AG04449 (cell line): ENCODE data around the gene SLC49A3.
"Not testable (repeated sequence)": the region's sequence is repeated elsewhere in the genome, so short reads cannot be mapped to it uniquely, and the experiment has no call there.

ENCODE experiments used
- CTCF ChIA-PET: fragments of 350-600 bp; formaldehyde crosslinking; extraction: SDS; loops from one replicate; lab custom pipeline; 2021; ENCODE audit warnings: antibody characterized with exemption; lab: Yijun Ruan, JAX
- POLR2A ChIA-PET: fragments of 400-600, 350-600 bp; formaldehyde crosslinking; extraction: SDS; loops from one replicate; lab custom pipeline; 2020; ENCODE audit warnings: antibody characterized with exemption, inconsistent platforms; lab: Yijun Ruan, JAX
- DNase-seq: peaks from one replicate; pipeline ENCODE4 v3.0.0-alpha.2; 2010; ENCODE audit warnings: low read depth, low spot score
- H3K4me3 ChIP-seq: 2 replicates; pipeline ENCODE4 v1.5.1; 2011; ENCODE audit warnings: low read depth, mild to moderate bottlenecking, control low read depth, low read length
- TF ChIP-seq, protein P1 (sequence below): IDR thresholded peaks from one replicate; pipeline ENCODE4 v1.5.1; 2011; ENCODE audit warnings: mild to moderate bottlenecking, moderate library complexity, low read length, control low read depth, inconsistent platforms; ENCODE audit not compliant: insufficient read depth; ENCODE audit errors: missing control alignments

Gene SLC49A3

DNA sequence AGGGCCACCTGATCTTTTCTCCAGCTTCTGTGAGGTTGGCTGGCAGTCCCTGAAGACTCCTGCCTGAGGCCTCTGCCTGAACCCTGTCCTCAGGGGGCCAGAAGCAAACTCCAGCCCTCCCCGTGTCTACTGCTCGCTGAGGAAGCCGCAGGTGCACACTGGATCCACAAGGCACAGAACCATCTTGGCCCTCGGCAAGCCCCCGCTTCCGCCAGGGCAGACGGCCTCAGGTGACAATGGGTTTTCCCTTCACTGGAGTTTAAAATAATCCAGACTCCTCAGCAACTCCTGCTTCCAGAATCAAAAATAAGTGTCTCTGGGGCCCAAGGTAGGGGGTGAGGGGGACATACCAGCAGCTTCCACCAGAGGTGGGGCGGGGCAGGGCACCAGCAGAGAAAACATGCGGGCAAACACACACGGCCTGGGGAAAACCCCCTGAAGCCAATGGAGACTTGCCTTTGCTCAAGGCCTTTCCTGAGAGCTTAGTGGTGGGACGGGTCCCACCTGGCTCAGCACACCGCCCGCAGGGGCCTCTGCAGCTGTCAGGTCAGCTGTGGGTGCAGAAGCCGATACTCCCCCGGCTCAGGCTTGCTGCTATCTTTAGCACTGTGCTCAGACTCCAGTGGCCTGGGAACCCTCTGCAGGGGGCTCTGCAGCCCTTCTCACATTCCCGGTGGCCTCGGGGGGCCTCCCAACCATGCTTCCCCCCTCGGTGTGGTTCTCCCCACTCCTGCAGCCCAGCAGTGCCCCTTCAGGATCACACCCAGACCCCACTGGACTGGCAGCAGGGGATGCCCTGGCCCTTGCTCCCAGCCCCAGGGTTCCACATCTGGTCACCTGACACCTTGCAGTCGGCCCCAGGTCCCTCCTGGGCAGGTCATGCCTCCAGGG lies 12.7 kb downstream of the SLC49A3 start:
- ChIA-PET CTCF (interaction anchor here (1.4 to 3.2 kb wide), 2 partner anchors 8 to 10 kb away, joined by 6 to 25 read pairs; no protein-coding TSS in a partner anchor), POLR2A (no interaction called here)
- TF ChIP-seq, protein P1, sequence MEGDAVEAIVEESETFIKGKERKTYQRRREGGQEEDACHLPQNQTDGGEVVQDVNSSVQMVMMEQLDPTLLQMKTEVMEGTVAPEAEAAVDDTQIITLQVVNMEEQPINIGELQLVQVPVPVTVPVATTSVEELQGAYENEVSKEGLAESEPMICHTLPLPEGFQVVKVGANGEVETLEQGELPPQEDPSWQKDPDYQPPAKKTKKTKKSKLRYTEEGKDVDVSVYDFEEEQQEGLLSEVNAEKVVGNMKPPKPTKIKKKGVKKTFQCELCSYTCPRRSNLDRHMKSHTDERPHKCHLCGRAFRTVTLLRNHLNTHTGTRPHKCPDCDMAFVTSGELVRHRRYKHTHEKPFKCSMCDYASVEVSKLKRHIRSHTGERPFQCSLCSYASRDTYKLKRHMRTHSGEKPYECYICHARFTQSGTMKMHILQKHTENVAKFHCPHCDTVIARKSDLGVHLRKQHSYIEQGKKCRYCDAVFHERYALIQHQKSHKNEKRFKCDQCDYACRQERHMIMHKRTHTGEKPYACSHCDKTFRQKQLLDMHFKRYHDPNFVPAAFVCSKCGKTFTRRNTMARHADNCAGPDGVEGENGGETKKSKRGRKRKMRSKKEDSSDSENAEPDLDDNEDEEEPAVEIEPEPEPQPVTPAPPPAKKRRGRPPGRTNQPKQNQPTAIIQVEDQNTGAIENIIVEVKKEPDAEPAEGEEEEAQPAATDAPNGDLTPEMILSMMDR, result no peak
- H3K4me3 ChIP-seq, result no peak overlapping the region; the same call in 1 of the 2 replicates
- DNase-seq, result no peak

- H3K4me3 ChIP-seq, result peak overlapping the region; percentile 82
- no peak for DNase-seq
- ChIA-PET CTCF (interaction anchor here (1.4 to 3.2 kb wide), 4 partner anchors 9 to 13 kb away, joined by 6 to 25 read pairs (median 10); no protein-coding TSS in a partner anchor), POLR2A (no interaction called here)
- TF ChIP-seq, protein P1, result no peak
Observed at GRCh38 chr4:675036-675882, 13.7 kb downstream of the SLC49A3 start.

- CTCF ChIA-PET, result interaction anchor here (0.6 to 3.2 kb wide), 5 partner anchors 10 to 135 kb away, joined by 3 to 25 read pairs (median 6); no protein-coding TSS in a partner anchor
- POLR2A ChIA-PET, result interaction anchor here (0.6 to 1.0 kb wide), 2 partner anchors 10 to 201 kb away, joined by 3 read pairs; no protein-coding TSS in a partner anchor
- TF ChIP-seq, protein P1, result peak; percentile 93
- H3K4me3 ChIP-seq, result peak within 1 kb of the TSS; percentile 82
- peak; percentile 49 for DNase-seq
Observed at GRCh38 chr4:674172-675035, 14.5 kb downstream of the SLC49A3 start, which contains the start of the genes ATP5ME and MYL5. ATP5ME (minus strand) TSS chr4:674276; CDS start chr4:674247, 29 bp downstream. MYL5 (plus strand) TSS chr4:674542; CDS start chr4:678027, 3,485 bp downstream.

- no peak for DNase-seq
- H3K4me3 ChIP-seq, result peak overlapping the region; percentile 73
- TF ChIP-seq, protein P1, result no peak
- ChIA-PET CTCF (interaction anchor here (0.6 to 3.2 kb wide), 5 partner anchors 9 to 135 kb away, joined by 3 to 25 read pairs (median 6); no protein-coding TSS in a partner anchor), POLR2A (interaction anchor here (1.0 kb wide), 1 partner anchor 200 kb away, joined by 3 read pairs; no protein-coding TSS in a partner anchor)
Observed at GRCh38 chr4:673349-674091, 15.4 kb downstream of the SLC49A3 start.

DNA sequence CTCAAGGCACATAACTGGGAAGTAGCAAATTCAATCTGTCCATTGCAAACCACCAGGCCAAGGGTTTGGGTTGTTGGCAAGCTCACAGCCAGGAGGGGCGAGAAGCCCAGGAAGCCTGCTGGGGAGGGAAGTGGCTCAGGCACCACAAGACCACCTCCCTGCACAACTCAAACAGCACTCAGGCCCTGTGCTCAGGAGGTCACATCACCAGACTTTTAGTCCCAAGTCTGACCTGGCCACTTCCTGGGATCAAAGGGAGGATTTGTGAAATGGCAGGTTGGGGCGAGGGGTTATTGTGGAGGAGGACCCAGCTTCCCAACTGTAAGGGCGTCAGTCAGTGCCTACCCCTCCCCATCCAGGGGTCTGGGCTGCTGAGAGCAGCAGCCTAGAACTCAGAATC lies 17.2 kb downstream of the SLC49A3 start:
- CTCF ChIA-PET, result interaction anchor here (1.6 kb wide), 1 partner anchor 13 kb away, joined by 4 read pairs; no protein-coding TSS in a partner anchor
- POLR2A ChIA-PET, result no interaction called here
- no peak overlapping the region for H3K4me3 ChIP-seq
- no peak for DNase-seq
- TF ChIP-seq, protein P1, result no peak

- CTCF ChIA-PET, DNase-seq, POLR2A ChIA-PET, H3K4me3 ChIP-seq: not testable (repeated sequence)
Observed at GRCh38 chr4:669806-670559, 19.0 kb downstream of the SLC49A3 start.

DNA sequence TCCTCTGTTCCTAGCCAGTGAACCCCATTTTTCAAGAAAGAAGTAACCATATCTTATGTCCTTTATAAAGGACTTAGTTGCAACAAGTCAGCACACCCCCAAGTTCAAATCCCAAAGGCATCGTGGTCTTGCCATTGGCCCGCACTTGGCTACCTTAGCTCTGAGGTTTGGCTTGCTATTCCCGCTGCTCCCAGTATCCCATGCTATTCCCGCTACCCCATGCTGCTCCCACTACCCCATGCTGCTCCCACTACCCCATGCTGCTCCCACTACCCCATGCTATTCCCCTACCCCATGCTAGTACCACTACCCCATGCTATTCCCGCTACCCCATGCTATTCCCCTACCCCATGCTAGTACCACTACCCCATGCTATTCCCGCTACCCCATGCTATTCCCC lies 20.7 kb downstream of the SLC49A3 start:
- DNase-seq, CTCF ChIA-PET, H3K4me3 ChIP-seq, POLR2A ChIA-PET: not testable (repeated sequence)
